GDM1 (cell line): ENCODE results near the gene GGA3.
"Not testable (repeated sequence)": the region's sequence is repeated elsewhere in the genome, so short reads cannot be mapped to it uniquely, and the experiment has no call there.

ENCODE experiments used
- DNase-seq: peaks from one replicate; lab custom pipeline; 2025; lab: John Stamatoyannopoulos, UW

GGA3 gene, protein sequence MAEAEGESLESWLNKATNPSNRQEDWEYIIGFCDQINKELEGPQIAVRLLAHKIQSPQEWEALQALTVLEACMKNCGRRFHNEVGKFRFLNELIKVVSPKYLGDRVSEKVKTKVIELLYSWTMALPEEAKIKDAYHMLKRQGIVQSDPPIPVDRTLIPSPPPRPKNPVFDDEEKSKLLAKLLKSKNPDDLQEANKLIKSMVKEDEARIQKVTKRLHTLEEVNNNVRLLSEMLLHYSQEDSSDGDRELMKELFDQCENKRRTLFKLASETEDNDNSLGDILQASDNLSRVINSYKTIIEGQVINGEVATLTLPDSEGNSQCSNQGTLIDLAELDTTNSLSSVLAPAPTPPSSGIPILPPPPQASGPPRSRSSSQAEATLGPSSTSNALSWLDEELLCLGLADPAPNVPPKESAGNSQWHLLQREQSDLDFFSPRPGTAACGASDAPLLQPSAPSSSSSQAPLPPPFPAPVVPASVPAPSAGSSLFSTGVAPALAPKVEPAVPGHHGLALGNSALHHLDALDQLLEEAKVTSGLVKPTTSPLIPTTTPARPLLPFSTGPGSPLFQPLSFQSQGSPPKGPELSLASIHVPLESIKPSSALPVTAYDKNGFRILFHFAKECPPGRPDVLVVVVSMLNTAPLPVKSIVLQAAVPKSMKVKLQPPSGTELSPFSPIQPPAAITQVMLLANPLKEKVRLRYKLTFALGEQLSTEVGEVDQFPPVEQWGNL

DNA sequence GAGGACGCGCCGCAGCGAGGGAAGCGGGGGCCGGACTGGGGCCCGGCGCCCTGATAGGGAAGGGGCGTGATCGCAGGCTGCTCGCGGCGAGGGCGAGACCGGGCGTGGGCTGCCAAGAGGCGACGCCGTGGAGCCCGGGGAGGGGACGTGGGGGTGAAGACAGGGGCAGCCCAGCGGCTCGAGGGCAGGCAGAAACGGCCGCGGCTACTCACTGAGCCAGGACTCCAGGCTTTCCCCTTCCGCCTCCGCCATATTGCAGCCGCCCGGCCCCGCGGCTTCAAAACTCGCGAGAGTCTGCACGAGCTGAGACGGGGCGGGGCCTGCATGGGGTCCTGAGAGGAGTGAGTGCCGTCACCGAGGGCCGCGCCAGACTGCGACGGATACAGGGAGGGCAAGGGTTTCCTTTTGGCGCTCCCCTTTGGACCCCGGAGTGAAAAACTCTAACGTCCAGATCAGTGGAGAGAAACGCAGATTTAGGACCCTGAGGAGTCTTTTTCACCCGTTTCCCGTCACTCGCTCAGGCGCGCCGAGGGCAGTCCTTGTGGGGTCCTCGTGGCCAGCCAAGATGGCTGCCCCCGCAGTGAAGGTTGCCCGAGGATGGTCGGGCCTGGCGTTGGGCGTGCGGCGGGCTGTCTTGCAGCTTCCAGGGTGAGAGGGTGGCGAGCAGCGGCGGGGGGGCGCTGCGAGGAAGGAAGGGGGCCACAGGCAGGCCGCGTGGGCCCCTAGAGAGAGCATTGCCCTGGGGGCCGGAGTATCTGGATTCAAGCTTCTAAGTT lies at the start of gene GGA3, which contains the start of gene MRPS7:
Gene GGA3 (minus strand): TSS at position 271 of the 776 bp plus-strand sequence. CDS start 19 bp downstream, at position 252.
Gene MRPS7 (plus strand): TSS at position 544 of the 776 bp plus-strand sequence. CDS start 22 bp downstream, at position 566.
- DNase-seq: peak; percentile 86

DNA sequence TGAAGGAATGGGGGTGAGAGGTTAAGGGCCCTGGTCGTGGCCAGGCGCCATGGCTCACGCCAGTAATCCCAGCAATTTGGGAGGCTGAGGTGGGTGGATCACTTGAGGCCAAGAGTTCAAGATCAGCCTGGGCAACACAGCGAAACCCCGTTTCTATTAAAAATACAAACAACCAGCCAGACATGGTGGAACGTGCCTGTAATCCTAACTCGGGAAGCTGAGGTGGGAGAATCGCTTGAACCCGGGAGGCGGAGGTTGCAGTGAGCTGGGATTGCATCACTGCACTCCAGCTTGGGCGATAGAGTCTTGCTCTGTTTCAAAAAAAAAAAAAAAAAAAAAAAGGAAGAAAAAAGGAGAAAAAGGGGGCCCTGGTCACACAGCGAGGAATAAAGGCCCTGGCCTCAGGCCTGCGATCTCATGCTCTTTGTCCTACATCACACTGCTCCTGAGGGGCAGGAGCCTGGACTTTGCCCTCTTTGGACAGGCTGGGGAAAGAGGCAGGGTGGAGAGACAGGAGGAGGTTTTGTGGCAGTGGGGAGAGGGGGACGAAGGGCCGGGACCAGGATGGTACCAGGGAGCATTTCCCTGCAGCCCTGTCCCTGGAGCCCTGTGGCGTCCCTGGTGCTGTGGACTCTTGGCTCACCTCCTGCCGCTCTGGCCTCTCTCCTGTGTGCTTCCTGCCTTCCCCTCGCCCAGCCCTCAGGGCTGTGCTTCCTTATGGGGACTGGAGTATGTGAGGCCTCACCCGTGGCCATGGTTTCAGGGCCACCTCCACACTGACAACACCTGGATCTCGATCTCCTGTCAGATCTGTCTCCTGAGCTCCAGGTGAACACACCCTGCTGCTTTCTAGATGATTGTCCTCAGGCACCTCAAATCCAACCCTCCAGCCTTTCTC lies 47.6 kb upstream of the GGA3 start:
- no peak for DNase-seq

DNA sequence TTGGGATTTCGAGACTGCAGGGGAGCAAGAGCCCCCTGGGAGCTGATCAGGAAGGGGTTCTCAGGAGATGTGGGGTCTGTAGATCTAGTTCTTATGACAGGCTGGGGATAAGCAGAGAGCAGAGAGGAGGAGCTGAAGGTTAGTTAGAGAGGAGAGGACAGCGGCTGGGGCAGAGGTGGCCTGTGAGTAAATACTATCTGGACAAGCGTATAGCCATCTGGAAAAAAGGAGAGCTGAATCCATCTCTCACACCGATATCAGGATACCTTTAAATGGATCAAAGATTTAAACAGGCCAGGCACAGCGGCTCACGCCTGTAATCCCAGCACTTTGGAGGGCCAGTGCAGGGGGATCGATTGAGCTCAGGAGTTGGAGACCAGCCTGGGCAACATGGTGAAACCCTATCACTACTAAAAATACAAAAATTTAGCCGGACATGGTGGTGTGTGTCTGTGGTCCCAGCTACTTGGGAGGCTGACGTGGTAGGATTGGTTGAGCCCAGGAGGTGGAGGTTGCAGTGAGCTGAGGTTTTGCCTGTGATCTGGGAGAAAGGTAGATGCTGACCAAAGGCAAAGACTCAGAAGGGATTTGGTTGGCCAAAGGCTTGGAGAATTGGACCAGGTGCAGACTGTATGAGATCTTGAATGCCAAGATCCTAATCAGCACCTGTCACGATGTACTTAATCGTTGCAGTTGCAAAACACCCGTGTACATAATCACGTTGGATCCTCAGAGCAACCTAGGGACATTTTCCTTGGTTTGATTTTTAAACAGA lies 46.7 kb upstream of the GGA3 start:
- no peak for DNase-seq

DNA sequence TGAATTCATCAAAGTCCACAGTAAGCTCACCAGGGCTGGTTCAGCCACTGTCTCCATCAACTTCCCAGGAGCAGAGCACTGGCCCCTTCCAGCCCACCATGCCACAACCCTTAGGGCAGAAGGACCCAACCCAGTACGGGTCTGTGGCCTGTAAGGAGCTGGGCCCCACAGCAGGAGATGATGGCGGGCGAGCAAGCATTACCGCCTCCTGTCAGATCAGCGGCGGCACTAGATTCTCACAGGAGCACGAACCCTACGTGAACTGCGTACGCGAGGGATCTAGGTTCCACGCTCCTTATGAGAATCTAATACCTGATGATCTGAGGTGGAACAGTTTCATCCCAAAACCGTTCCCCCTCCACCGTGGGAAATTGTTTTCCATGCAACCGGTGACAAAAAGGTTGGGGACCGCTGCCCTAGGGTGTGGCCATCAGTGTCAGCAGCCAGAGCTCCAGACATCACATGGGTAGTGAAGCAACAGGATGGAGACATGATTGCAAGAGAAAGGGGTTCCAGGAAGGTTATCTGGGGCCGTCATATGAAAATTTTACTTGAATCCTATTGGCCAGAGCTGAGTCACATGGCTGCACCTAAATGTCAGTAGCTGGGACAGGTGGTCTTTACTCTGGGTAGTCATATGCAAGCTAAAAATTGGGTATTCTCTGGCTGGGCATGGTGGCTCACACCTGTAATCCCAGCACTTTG lies 40.2 kb upstream of the GGA3 start:
- DNase-seq: no peak

DNA sequence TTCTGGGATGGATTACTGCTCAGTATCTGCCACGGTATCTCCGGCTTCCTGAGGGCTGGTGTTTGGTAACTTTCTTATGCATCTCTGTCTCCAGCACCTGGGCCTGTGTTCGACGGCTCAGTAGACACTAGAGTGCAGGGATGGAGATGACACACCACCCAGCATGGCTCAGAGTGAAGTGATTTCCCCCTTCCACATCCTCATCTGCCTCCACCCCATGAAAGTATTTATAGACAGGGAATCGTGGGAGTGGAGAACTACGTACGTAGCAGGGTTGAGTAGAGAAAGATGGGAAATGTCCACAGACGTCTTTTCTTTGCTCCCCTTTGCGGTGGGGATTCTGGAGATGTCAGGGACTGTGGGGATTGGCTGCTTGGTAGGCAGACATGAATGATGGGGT lies 39.6 kb upstream of the GGA3 start:
- DNase-seq: no peak

DNA sequence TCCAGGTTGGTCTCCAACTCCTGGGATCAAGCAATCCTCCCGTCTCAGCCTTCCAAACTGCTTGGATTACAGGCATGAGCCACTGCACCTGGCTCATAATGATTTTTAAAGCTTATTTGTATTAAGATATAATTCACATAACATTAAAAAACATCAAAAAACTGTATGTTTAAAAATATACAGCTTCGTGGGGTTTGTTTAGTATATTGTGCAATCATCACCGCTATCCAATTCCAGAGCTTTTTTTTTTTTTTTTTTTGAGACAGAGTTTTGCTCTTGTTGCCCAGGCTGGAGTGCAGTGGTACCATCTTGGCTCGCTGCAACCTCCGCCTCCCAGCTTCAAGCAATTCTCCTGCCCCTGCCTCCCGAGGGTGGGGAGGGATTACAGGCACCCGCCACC lies 38.9 kb upstream of the GGA3 start:
- DNase-seq: no peak

DNA sequence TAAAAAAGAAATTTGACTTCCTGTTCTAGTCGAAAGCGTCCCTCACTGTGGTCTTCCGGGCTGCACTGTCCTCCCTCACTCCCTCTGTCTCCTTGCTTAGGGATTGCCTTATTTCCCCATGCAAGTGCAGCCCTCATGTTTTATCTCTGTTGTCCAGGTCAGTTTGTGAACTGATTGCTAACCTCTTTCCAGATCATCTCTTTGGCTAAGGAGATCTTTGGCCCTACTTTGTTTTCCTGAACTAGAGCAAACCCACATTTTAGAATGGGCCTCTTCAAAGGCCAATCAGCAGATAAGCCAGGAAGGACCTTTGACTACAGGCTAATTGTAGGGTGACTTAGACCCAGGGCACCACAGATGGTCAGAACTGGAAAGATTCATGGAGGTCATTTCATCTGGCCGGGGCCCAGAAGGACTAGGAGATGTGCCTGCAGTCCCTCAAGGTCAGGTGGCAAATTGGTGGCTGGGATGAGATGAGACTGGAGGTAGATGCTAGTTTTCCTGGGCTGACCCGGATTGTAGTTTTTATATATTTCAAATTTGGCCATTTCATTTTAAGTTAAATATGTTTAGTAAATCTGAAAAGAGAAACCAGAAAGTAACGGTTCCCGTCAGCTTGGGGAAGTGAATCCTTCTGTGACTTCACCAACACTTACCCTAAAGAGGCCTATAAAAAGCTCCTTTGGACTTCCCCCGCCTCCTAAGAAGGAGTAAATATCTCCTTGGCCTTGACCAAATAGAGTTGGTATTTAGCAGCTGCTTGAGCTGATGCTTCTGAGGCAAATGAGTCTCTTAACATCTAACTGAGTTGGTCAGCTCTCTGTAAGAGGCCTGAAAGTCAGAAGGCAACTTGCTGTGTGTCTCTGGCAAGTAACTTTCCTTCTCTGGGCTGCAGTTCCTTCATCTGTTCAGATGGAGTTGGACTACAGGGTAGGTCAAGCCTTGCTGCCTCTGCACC lies 34.1 kb upstream of the GGA3 start:
- DNase-seq: no peak

DNA sequence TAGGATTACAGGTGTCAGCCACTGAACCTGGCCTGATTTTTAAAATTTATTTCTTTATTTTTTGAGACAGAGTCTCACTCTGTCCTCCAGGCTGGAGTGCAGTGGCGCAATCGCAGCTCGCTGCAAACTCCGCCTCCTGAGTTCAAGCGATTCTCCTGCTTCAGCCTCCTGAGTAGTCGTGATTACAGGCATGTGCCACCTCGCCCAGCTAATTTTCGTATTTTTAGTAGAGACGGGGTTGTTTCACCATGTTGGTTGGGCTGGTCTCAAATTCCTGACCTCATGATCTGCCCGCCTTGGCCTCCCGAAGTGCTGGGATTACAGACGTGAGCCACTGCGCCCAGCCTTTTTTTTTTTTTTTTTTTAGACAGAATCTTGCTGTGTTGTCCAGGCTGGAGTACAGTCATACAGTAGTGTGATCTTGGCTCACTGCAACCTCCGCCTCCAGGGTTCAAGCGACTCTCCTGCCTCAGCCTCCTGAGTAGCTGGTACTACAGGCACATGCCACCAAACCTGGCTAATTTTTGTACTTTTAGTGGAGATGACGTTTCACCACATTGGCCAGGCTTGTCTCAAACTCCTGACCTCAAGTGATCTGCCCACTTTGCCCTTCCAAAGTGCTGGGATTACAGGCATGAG lies 31.5 kb upstream of the GGA3 start:
- not testable (repeated sequence) for DNase-seq

DNA sequence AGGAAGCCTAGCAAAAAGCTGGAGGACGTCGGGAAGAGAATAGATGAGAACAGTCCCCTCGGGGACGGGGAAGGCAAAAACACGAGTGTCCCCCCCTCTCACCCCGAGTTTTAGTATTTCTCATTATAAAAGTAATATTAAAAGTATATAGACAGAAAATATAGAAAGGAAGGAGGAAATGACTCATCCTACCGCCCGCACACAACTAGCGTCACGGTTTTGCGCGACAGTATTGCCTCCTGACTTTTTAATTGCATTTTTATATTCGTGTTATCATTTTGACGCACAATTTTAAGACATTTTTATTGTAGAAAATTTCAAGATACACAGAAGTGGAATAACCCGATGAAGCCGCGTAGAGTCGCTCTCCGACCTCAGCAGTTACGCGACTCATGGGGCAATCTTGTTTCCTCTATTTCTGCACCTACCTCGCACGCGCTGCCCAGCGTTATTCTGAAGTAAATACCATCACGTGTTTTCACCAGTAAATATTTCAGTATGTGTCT lies 28.5 kb upstream of the GGA3 start:
- DNase-seq: peak; percentile 46

DNA sequence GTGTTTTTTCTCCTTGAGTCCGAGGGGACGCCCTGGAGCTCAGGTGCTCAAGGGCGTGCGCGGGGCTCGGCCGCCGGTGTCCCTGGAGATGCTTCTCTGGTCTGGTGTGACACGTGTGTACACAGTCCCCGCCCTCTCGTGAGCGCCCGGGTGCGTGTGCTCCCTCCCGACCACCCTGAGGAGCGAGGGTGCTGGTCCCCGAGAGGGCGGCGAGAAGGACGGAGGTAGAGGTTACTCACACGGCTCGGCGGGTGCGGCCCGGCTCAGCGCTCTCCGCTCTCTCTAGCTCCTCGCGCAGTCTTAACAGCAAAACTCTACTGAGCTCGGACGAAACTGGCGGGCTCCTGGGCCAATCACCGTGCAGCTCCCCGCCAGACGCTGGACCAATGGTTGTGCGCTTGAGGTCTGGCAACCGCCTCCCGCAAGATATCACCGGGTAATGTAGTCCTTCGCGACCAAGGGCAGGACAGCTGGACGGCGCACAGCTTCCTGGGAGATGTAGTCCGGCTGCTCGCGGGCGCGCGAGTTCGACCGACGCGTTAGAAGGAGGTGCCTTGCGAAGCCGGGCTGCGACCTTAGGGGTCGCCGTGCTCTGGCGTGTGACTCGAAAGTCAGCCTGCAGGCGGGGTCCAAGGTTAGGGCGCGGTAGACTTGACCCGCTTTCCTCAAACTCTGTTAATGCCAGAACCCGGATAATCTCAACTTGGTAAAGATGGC lies 27.9 kb upstream of the GGA3 start, which contains the start of gene SLC25A19:
Gene SLC25A19 (minus strand): TSS at position 319 of the 717 bp plus-strand sequence. CDS start 2,669 bp downstream, outside the sequence.
- peak; percentile 98 for DNase-seq

DNA sequence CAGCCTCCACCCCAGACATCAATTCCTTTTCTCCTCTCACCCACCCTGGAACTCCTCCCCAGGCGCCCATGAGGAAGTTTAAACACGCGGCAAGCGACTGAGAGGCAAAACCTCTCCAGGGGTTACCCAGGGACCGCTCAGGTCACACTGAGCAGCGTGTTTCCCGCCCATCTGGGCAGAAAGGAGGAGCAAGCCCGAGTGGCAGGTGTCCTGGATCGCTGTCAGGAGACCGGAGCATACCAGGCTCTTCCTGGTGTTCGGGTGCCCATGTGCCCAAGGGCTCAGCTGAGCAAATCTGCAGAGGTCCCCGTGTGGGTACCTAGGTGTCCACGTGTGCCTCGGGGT lies 27.3 kb upstream of the GGA3 start:
- no peak for DNase-seq

DNA sequence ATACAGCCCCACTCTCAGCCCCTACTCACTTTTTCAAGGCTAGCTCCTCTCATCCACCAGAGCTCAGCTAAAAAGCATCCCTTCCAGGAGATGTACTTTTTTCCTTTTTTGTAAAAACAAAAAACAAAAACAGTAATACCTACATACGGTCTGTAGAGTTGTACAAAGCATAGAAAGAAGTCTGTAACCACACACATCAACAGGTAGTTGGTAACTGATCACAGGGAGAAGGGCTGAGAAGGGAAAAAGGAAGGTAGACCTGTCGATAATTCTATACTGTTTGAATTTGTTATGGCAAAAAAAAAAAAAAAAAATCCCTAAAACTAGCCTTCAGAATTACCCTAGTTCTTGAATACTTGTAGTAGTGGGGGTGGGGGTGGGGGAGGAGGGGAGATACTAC lies 27.0 kb upstream of the GGA3 start:
- DNase-seq: no peak

DNA sequence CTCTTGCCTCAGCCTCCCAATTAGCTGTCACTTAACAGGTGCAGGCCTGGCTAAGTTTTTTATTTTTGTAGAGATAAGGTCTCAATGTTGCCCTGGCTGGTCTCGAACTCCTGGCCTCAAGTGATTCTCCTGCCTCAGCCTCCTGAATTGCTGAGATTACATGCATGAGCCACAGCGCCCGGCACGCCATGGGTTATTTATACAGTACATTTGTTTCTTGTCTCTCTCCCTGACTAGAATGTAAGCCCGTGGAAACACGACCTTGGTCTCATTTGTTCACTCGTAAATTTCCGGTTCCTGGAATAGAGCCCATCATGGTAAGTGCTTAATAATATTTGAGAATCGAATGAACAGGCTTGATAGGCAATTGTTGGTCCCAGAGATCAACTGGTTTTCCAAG lies 25.8 kb upstream of the GGA3 start:
- no peak for DNase-seq

DNA sequence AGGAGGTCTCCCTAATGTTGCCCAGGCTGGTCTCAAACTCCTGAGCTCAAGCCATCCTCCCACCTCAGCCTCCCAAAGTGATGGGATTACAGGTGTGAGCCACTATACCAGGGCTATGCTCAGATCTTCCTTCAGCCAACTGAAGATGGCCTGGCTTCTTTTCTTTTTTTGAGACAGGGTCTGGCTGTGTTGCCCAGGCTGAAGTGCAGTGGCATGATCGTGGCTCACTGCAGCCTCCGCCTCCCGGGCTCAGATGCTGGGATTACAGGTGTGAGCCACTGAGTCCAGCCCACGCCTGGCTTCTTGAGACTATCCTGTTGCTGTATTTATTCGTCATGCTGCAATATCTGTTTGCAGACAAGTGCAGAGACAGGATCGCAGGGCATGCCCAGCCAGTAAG lies 23.7 kb upstream of the GGA3 start:
- no peak for DNase-seq

DNA sequence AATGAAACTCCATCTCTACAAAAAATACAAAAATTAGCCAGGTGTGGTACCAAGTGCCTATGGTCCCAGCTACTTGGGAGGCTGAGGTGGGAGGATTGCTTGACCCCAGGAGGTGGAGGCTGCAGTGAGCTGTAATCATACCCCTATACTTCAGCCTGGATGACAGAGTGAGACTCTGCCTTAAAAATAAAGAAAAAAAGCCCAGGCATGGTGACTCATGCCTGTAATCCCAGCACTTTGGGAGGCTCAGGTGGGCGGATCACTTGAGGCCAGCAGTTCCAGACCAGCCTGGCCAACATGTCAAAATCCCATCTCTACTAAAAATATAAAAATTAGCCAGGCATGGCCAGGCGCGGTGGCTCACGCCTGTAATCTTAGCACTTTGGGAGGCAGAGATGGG lies 18.8 kb upstream of the GGA3 start:
- DNase-seq: not testable (repeated sequence)

DNA sequence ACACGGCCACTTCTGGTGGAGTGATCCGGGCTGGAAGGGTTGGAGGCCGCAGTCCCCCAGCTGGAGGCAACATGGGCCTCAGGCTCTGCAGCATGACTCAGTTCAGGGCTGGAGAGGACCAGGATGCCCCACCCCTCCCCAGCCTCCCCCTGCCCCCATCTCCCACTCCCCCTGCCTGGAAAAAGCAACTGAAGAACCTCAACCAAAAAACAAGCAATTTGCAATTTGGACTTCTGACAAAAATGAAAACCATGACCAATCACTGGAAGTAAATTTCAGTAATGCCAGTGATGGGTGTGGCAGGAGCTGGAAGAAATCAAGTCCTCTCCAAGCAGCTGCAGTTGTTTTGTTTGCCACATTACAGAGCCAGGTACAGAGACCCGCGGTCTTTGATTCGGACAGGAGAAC lies 16.3 kb upstream of the GGA3 start:
- DNase-seq: no peak

DNA sequence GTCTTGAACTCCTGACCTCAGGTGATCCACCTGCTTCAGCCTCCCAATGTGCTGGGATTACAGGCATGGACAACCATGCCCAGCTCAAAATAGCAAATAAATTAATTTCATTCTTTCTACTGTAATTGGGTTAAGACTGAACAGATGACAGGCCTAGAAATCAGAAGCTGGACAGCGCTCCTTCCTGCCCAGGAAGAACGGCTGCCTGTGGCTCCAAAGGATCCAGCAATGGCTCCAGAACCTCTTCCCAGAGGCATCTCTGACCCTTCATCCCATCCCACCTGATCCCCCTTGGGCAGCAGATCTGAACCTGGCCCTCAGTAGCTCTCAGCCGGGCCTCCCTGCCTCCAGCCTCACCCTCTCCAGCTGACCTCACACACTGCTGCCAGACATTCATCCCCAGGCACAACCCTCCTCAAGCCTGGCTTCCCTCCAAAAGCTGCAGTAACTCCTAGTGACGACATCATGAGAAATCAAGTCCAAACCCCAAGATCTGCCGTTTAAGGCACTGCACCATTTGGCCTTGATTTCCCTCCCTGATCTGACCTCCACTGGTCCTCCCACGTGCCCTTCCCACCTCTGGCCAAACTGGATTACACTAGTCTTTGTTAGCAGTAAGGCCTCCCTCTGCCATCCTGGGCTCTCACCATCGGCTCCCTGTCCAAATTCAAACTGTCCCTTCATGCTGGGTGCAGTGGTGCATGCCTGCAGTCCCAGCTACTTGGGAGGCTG lies 12.7 kb upstream of the GGA3 start:
- DNase-seq: no peak
